Effector memory CD4-positive, alpha-beta T cell (primary cell): ENCODE data around the gene FIBCD1.

Source experiments
- DNase-seq, 3 donors: peaks; one replicate each; pipeline ENCODE4 v3.0.0-alpha.2; 2020
- H3K27ac ChIP-seq: 2 replicates; pipeline ENCODE4 v1.7.0; 2013; ENCODE audit warnings: mild to moderate bottlenecking, low read length, moderate library complexity; ENCODE audit not compliant: insufficient read depth, poor library complexity, severe bottlenecking
- H3K27me3 ChIP-seq: replicated peaks from 2 replicates; pipeline ENCODE4 v1.7.0; 2013; ENCODE audit warnings: mild to moderate bottlenecking, low read length; ENCODE audit not compliant: insufficient read depth, control insufficient read depth, poor library complexity, severe bottlenecking
- H3K36me3 ChIP-seq: 2 replicates; pipeline ENCODE4 v1.7.0; 2013; ENCODE audit warnings: mild to moderate bottlenecking, low read length, moderate library complexity; ENCODE audit not compliant: control insufficient read depth, insufficient read depth
- H3K4me1 ChIP-seq: 2 replicates; pipeline ENCODE4 v1.7.0; 2013; ENCODE audit warnings: low read length, mild to moderate bottlenecking; ENCODE audit not compliant: control insufficient read depth, insufficient read depth, poor library complexity, severe bottlenecking
- H3K4me3 ChIP-seq: 2 replicates; pipeline ENCODE4 v1.7.0; 2013; ENCODE audit warnings: low read length, low read depth, mild to moderate bottlenecking; ENCODE audit not compliant: insufficient read depth, poor library complexity, severe bottlenecking
- H3K9me3 ChIP-seq: 2 replicates; pipeline ENCODE4 v1.7.0; 2013; ENCODE audit warnings: mild to moderate bottlenecking, low read length, moderate library complexity; ENCODE audit not compliant: control insufficient read depth

Gene FIBCD1

DNA sequence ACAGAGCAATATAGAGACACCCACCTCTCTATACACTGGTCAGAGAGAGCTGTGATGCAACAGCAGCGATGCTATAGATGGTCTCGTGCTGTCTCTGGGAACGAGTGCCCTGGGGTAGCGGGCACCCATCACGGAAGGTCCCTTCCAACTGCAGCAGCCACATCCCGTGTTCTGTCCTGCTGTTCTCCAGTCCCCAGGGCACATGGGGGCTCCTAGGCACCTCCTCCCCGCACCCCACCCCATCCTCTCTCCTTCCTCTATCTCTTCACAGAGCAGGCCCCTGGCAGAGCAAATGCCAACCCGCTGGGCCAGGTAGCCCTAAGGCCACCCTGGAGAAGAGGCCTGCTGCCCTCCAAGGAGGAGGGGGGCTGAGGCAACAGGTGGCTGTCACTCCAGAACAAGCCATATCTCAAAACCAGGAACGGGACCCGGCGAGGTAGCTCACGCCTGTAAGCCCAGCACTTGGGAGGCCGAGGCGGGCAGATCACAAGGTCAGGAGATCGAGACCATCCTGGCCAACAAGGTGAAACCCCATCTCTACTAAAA lies 8.2 kb downstream of the FIBCD1 start:
- H3K9me3 ChIP-seq = no peaks in the 10 kb centered on the region
- no peak overlapping the region for H3K4me3 ChIP-seq
- no peaks in the 10 kb centered on the region for H3K36me3 ChIP-seq
- peaks cover 8% of the 10 kb centered on the region for H3K27me3 ChIP-seq
- H3K4me1 ChIP-seq = no peaks in the 10 kb centered on the region
- H3K27ac ChIP-seq = no peak overlapping the region
- DNase-seq = no peak

DNA sequence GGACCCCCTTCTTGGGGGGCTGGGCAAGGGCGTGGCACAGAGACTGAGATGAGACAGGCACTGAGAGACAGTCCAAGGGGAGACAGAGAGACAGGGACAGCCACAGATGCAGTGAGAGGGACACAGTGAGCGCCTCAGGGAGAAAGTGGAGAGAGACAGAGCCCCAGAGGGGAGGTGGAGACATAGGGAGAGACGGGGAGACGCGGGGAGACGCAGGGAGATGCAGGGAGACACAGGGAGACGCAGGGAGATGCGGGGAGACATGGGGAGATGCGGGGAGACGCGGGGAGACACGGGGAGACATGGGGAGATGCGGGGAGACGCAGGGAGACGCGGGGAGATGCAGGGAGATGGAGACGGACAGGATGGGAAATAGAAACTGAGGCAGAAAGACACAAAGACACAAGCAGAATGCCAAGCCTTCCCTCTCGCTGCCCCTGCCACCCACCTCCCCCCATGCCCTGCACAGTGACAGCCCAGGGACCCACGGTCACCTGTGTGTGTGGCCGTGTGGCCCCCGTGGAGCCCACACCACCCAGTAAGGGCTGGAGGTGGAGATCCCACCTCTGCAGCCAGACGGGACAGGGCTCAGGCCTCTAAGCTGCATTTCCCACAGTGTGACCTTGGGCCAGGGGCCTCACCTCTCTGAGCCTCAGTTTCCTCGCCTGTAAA lies 8.8 kb downstream of the FIBCD1 start:
- H3K4me3 ChIP-seq = no peak overlapping the region
- H3K36me3 ChIP-seq = no peaks in the 10 kb centered on the region
- H3K27ac ChIP-seq = no peak overlapping the region
- DNase-seq = no peak
- H3K4me1 ChIP-seq = no peaks in the 10 kb centered on the region
- peaks cover 8% of the 10 kb centered on the region for H3K27me3 ChIP-seq
- no peaks in the 10 kb centered on the region for H3K9me3 ChIP-seq

DNA sequence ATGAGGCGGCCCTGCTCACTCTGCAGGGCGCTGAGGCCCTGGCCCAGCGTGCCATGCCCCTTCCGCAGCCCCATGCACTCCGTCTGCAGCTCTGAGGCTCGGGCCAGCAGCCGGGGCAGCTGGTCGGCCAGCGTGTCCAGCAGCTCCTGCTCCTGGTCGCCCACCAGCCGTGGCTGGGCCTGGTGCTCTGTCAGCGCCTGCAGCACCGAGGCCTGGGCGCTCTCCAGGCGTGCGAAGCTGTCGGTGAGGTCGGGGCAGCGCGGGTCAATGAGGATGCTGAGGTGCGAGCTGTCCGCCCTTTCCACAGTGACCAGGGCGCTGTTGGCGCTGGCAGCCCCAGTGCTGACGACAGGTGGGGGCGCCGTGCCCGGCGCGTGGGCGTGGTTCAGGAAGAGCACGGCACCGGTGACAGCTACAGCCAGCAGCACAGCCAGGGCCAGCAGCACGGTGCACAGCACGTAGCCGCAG lies 9.4 kb downstream of the FIBCD1 start:
- Histone ChIP-seq H3K4me1 (no peaks in the 10 kb centered on the region), H3K9me3 (no peaks in the 10 kb centered on the region), H3K27me3 (peaks cover 4% of the 10 kb centered on the region), H3K36me3 (no peaks in the 10 kb centered on the region), H3K4me3 (no peak overlapping the region), H3K27ac (no peak overlapping the region)
- no peak for DNase-seq

DNA sequence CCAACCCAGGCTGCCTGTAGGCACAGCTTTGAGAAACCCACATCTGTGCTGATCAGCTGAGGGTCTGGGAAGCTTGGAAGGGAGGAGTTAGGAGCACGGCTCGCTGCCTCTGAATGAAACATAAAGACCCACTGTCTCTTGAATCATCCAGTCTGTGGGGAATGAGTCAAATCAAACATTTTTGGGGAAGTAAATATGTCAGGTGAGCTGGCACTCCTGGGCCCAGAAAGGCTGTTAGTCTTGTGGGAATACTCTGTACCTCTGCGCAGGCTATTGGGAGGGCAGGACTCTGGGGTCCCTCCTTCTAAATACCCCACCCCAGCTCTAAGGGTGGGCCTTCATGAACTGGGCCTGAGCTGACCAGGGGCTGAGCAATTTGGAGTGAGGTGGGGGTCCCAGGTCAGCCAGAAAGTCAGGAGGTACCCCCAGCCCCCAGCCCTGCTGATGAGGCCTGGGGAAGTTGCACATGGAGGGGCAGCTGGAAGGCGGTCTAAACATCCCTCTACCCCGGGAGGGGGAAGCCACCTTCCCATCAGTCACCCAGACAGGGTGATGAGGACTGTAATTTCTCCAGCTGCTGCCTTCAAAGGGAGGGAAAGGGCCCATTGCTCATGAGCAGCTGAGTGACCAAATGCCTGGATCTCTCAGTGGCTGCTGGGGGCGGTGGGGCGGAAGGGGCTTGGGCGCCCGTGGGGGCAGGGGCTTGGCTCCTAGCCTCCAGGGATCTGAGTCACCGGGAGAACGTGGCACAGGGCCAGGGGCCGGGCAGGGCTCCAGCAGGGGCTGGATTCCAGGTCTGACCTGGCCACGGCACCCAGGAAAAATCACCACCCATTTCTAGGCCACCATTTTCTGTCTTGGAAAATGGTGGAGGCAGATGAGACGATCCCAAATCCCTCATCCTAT lies 10.8 kb downstream of the FIBCD1 start:
- H3K27me3 ChIP-seq = peaks cover 3% of the 10 kb centered on the region
- no peak overlapping the region for H3K27ac ChIP-seq
- H3K4me1 ChIP-seq = no peaks in the 10 kb centered on the region

DNA sequence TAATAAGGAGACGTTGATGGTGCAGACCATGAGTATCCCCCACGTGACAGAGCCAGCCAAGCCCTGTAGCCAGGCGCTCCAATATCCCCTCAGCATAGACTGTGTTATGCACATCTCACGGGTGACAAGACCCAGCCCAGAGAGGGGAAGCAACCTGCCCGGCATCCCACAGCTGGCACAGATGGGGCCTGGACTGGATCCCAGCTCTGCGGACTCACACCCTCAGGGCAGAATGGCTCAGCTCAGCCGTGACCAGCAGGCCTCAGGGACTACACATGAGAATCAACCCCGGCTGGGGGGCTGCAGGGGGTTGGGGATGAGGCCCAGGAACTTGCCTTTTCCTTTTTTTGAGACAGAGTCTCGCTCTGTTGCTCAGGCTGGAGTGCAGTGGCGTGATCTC lies 11.7 kb downstream of the FIBCD1 start:
- no peak for DNase-seq
- Histone ChIP-seq H3K27ac (no peak overlapping the region), H3K36me3 (no peaks in the 10 kb centered on the region), H3K4me3 (no peak overlapping the region), H3K4me1 (no peaks in the 10 kb centered on the region), H3K9me3 (no peaks in the 10 kb centered on the region), H3K27me3 (no peaks in the 10 kb centered on the region)

More for the DNA sequence above, 10.8 kb downstream of the FIBCD1 start:
- Histone ChIP-seq H3K4me3 (no peak overlapping the region), H3K36me3 (no peaks in the 10 kb centered on the region), H3K9me3 (no peaks in the 10 kb centered on the region)
- no peak for DNase-seq

DNA sequence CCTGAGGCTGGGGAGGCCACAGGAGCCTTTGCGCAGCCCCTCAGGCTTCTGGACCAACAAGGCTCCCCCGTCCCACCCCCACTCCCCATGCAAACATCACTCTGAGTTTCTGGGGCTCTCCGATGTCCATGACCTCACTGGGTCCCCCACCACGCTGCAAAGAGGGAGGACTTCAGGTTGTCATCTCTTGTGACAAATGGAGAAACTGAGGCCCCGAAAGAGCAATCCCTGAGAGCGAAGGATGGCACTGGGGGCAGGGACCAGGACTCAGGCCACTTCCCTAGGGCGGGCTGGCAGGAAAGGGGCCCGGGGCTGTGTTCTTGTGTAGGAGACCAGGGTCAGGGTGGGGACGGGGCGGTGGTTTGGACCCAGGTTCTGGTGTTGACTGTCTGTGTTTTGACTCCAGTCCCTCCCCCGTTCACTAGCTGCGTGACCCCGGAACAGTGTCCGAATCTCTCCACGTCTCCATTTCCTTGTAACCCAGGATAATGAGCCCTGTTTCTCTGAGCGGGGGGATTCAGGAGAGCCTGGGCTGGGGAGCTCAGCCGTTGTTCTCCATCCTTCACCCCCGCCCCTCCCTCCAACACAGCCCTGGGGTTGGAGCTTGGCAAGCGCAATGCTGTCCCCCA lies 13.9 kb downstream of the FIBCD1 start:
- DNase-seq = no peak
- Histone ChIP-seq H3K27me3 (no peaks in the 10 kb centered on the region), H3K27ac (no peak overlapping the region), H3K36me3 (no peaks in the 10 kb centered on the region), H3K4me3 (no peak overlapping the region), H3K9me3 (no peaks in the 10 kb centered on the region), H3K4me1 (no peaks in the 10 kb centered on the region)

DNA sequence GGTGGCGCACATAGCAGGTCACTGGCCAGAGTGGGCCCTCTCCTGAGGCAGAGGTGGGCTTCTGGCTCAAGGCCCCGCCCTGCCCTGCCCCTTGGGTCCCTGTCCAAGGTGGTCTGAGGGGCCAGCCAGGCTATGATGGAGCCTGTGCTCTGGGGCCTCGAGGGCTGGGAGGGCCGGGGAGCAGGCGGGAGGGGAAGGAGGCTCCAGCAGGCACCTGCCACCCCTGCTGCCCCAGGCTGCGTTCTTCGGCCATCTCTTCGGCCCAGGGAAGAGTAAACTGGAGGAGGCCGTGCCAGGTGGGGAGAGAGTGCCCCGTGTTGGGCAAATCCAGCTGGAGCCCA lies 14.6 kb downstream of the FIBCD1 start:
- no peaks in the 10 kb centered on the region for H3K27me3 ChIP-seq

DNA sequence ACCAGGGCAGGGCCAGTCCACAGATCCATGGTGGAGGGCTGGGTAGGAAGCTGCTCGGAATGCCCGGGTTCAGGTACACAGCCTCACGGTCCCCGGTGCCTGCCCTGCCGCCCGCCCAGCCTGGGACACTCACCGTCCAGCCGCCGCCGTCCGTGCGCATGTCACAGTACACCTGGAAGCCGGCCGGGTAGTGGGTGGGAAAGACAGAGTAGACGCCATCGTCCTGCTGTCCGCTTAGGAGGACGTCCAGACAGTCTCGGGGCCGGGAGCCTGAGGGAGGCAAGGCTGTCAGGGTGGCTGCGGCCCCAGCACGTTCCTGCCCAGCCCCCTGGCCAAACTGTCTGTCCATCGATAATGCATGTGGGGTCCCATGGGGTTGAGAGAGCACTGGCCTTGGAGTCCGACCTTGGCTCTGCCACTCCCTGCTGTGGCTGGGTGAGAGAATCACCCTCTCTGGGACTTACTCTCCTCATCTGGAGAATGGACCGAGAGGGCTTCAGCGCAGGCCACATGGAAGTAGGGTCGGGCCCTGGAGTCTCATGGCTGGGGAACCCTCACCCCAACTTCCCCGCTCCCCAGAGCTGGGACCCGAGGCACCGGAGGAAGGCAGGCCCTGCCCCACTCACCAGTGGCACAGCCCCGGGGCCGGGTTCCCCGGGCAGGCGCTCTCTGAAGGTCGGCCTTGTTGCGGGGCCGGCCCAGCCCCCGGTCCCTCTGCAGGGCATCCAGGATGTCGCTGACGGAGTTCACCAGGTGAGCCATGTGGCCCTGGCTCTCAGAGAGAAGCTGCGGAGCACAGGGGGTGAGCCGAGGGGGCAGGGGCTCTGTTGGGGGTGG lies 15.2 kb downstream of the FIBCD1 start:
- Histone ChIP-seq H3K27me3 (no peaks in the 10 kb centered on the region), H3K27ac (no peak overlapping the region)

More for the DNA sequence above, 14.6 kb downstream of the FIBCD1 start:
- no peak for DNase-seq
- no peaks in the 10 kb centered on the region for H3K4me1 ChIP-seq
- no peaks in the 10 kb centered on the region for H3K9me3 ChIP-seq
- H3K4me3 ChIP-seq = no peak overlapping the region
- no peaks in the 10 kb centered on the region for H3K36me3 ChIP-seq
- H3K27ac ChIP-seq = no peak overlapping the region

DNA sequence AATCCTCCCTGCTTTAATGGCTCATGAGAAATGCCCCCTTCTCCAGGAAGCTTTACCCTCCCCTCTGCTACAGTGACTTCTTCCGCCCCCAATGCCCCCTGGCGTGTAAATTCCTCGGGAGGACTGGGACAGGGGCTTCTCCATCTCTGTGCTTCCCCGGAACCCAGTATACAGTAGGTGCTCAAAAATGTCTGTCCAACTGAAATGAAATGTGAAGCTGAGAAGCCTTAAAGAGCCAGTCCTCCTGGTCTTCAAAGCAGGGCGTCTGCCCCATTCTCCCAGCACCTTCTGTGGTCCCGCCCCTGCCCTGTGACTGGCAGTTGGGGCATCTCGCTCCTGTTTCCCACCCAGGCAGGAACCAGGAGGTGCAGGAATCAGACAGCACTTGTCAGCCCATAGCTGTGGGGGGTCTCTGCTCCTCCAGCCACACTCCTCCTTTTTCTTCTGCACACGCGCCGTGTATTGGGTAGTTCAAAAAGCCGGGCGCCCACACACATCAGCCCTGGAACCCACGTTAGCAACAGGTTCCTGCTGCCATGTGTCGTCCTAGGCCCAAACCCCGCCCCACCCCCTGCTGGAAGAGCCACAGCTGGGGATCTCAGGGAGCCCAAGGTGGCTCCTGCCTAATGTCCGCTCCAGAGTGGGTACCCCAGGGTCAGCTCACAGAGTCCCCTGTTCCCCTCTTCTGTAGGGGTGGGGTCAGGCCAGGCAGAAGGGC lies 16.0 kb downstream of the FIBCD1 start:
- Histone ChIP-seq H3K27ac (no peak overlapping the region), H3K4me1 (no peaks in the 10 kb centered on the region), H3K27me3 (no peaks in the 10 kb centered on the region), H3K9me3 (no peaks in the 10 kb centered on the region), H3K4me3 (no peak overlapping the region), H3K36me3 (no peaks in the 10 kb centered on the region)
- DNase-seq = no peak

More for the DNA sequence above, 15.2 kb downstream of the FIBCD1 start:
- DNase-seq = no peak
- Histone ChIP-seq H3K9me3 (no peaks in the 10 kb centered on the region), H3K4me3 (no peak overlapping the region), H3K4me1 (no peaks in the 10 kb centered on the region), H3K36me3 (no peaks in the 10 kb centered on the region)
